NCI-H526 (cell line): Measurements from ENCODE around the gene NPHP4.
A peak's percentile ranks its signal among the peaks of the same experiment; 100 is the strongest.
"Not testable (repeated sequence)": the region's sequence is repeated elsewhere in the genome, so short reads cannot be mapped to it uniquely, and the experiment has no call there.

Experiments used
- DNase-seq, 2 experiments: peaks; one replicate each; lab custom pipeline; 2025; lab: John Stamatoyannopoulos, UW

The NPHP4 gene

DNA sequence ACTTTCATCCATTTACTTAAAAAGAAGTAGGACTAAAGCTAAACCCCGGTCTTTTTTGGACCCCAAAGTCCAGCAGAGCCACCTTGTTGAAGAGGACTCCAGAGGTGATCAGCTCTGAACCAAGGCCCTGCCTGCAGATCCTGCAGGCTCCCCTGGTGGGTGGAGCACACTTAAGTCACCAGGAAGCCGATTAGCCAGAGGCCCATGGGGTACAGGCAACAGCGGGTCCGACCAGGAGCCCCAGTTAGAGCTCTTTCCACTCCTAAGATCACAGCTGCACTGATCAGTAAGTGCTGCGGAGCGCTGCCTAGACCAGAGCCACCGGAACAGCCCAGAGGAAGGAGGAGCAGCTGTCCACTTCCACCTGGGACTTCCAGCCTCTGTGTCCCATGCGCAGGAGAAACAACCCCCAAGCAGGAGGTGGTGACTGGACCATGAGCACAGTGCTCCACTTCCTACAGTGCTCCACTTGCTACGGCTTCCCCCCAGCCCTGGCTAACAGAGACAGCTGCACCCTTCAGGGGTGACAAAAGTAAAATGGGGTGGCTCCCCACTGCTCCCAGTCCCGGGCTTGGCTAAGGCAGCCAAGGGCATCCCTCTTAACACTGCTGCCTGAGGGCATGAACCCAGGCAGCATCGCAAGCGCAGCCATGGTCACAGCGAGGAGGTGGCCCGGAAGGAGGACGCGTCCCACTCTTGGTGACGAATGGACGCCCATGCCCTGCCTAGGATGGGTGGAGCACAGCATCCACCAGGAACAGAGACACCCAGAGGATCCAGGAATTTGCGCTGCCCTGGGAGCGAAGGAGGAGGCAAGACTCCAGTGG, 58.0 kb downstream of the NPHP4 start:
- no peak for DNase-seq

DNA sequence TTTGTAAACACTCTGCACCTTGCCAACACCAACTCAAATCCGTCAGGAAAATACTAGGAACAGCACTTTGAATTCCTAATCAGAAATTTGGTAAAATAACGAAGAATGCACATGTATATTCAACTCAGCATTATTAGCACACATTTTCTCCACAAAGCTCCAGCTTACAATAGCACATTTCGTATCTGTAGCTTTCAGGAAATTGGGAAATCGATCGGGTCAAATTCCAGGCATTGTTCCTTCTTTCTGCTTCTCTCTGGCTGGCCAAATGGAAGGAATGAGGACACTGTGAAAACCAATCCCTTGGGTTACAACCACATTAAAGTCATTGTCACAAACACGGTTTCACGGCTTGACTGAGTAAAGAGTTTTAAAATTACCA, 58.6 kb downstream of the NPHP4 start:
- DNase-seq: no peak

DNA sequence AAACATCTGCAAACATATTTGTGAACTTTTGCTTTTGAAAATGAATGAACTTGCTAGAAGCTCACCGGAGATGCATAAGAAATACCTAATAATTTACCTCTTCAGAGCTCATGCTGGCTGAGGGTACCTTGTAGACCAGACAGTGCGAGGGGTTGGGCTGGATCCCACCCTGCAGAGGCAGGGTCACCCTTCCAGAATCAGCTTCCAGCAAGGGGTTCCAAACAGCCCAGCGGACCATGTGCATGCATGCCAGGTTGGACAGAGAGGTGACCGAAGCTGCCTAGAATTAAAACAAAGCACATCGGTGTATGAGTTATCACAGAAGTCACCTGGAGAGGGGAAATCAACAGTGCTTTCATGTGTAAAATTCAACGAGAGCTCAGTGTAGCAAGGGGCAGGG, 59.2 kb downstream of the NPHP4 start:
- DNase-seq: no peak

DNA sequence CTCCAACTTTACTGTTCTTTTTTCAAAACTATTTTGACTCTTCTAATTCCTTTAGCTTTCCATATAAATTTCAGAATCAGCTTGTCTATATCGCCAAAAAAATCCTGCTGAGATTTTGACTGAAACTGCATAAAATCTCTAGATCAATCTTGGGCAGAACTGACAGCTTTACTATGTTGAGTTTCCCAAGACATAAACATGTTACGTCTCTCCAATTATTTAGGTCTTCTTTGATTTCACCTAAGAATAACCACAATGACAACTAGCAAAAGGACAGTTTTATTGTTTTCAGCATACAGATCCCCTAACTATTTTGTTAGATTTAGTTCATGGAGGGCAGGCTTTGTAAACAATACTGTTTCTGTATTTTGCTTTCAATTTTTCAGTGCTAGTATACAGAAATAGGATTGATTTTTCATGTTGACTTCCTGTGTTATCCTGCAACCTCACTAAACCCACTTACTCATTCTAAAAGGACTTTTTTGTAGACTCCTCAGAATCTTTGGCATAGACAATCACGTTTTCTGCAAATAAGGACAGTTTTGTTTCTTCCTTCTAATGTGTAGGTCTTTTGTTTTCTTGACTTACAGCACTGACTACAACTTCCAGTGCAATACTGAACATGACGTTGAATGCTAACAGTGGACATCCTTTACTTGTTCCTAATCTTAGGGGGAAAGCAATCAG, 63.4 kb downstream of the NPHP4 start:
- no peak for DNase-seq

DNA sequence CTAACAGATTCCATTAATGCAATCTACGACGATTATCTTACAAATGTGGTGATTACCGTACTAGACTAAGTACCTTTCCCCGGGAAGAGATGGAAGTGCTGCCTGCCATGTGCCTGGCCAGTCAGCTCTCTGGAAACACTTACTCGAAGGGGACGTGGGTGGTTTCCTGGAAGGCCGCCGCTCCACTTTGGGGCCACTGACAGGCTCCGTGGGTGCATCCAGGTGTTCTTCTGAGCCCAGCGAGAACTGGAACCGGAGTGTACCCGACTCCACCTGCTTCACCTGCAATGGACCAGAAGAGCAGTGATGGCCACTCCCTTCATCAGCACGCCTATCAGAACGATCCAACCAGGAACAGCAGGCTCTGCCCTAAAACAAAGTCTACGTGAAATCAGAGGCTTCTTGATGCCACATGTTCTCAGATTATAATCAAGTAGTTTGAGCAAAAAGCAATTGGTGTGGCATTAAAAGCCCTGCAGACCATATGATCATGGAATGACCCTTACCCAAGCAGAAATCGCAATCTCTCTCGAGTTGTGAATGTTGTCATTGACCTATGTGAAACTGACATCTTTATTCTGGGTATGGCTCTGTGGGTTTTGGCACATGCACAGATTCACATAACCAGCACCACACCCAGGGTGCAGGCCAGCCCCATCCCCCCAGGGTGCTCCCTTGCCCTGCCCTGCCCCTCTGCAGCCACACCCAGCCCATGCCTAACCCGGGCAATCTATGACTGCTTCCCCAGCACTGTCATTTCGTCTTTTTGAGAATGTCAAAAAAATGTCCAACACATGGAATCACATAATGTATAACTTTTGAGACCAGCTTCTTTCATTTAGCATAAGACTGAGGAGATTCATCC, 64.5 kb downstream of the NPHP4 start:
- no peak for DNase-seq

DNA sequence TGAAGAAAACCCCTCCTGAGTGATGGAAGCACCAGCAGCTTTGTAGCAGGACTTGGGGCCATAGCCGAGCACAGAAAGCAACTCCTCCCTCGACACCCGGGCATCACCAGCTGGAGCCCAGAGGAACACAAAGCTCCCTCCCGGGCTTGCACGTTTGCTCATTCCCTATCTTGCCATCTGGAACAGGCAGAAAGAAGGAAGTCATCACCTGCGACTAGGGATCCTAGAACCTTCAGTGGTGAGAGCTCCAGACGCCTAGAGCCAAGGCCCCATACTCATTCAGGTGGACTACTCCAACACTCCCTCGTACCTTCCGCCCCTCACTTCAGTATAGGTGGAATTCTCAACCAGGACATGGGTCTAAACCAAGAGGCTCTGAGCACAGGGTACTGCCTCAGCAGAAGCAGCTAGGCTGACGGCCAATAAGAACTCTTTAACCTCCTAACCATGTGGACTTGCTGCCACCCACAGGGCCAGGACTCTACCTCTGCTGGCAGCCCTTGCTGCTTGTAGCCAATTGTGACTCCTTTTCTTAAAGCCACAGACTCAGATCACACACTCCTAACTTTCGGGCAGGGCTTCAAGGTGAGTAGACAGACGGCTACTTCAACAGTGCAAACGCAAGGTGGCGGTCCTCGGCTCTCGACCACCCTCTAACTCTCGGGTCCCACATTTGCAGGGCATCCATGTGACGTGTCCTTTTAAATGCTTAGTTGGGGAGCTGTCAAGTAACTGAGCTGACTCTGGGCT, 65.4 kb downstream of the NPHP4 start:
- no peak for DNase-seq

DNA sequence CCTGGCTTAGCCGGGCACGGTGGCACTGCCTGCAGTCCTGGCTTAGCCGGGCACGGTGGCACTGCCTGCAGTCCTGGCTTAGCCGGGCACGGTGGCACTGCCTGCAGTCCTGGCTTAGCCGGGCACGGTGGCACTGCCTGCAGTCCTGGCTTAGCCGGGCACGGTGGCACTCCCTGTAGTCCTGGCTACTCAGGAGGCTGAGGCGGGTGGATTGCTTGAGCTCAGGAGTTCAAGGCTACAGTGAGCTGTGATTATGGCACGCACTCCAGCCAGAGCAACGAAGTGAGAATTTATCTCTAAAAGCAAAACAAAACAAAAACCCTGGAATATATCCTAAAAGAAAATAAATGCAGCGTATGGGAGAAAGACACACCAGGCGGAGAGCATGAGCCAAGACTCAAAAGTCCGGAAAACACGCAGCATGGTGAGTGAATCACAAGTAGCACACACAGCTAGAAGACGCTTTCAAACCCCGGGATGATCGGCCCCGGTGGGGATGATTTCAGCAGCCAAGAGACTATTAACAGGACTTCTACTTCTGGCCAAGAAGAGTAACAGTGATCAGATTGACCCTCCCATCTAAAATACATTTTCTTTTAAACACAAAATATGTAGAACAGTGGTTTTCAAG, 69.4 kb downstream of the NPHP4 start:
- DNase-seq: not testable (repeated sequence)

DNA sequence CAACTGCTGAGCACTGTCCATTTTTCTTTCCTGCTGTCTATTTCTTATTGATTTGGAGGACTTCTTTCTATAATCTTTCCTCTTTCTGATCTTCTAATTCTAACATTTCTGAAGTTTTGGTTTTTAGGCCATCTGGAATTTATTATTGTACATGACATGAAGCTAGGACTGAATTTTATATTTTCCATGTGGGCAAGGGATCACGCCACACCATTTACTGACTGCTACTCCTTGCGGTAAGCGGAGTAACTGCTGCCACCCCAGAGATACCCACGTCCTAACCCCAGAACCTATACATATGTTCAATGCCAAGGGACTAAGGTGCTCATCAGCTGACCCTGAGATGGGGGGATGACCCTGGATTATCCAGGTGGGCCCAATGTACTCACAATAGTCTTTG, 70.6 kb downstream of the NPHP4 start:
- DNase-seq: no peak

DNA sequence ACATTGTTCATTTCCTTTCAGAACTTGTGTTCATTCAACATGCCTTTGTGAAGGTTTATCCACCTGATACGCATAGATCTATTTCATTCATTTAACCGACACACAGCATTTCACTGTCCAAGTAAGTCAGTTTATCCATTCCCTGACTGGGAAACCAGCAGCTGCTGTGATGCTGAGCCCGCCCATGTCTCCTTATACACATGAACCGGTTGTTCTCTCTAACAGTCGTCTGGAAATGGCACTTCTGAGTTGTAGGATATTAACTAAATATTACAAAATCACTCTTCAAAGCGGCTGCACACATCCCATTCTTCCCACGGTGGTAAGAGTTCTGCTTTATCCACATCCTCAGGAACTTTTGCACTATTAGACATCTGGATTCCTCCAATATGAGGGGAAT, 71.1 kb downstream of the NPHP4 start:
- DNase-seq: no peak

DNA sequence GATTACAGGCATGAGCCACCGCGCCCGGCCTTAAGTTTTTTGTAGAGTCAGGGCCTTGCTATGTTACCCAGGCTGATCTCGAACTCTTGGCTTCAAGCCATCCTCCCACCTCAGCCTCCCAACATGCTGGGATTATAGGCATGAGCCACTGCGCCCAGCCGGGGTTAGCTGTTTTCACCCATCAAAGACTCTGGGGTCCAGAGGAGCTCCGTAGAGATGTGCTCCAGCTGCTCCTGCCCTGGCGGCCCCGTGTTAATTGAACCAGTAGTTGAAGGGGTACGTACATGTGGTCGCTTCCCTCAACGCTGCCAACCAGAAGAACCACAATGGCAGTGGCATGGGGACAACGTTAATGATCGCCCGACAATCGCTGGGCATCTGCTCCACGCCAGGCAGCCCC, 72.0 kb downstream of the NPHP4 start:
- no peak for DNase-seq

DNA sequence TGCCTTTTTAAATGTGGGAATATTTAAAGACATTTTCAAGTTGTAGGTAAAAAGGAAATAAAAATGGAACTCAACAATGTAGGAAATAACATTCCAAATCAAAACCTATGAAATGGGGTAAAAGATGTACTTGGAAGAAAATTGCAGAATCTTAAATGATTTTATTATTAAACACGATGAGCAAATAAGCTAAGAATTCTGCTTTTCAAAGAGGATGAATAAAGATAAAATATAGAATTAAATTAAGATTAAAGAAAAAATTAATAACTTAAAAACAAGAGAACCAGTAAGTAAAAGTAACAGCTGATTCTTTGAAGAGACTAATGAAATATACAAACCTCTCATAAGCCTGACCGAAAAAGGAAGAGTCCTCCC, 74.0 kb downstream of the NPHP4 start:
- no peak for DNase-seq

DNA sequence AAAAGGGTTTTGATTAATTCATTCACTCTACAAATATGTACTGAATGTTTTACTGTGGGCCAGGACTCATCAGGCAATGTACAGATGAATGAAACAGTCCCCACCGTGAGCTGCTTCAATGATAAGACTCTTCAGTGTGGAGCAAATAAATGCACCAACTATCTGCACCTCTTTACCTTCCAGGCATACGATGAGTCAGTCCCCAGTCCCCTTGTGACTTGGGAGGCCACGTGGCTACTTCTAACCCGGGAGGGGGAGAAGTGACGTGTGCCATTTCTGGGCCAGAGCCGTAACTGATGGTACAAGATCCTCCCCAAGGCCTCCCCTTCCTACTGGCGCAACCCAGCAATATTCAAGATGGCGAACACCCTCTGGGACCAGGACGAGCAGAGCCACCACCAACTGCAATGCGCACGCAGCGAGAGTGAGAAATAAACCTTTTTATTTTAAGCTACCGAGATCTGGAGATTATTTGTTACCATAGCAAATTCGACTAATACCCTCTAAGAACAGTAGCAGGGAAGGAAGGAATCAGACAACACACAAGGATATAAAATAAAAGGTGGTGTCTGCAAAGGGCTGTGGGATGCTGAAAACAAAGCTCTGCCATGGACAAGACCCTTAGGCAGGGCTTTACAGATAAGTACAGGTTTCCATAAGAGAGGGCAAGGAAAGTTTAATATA, 74.5 kb downstream of the NPHP4 start:
- no peak for DNase-seq

DNA sequence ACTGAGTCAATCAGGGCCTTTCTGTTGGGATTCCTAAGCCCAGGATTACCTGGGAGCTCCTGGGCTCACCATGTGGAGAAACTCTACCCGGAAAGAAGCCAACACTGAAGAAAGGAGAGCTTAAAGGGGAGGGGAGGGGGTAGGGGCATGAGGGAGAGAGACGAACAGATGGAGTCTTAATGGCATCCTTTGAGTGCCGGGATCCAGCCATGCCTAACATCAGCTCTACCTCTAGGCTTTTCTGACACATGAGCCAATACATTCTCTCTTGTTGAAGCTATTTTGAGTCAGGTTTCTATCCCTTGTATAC, 75.0 kb downstream of the NPHP4 start:
- no peak for DNase-seq

DNA sequence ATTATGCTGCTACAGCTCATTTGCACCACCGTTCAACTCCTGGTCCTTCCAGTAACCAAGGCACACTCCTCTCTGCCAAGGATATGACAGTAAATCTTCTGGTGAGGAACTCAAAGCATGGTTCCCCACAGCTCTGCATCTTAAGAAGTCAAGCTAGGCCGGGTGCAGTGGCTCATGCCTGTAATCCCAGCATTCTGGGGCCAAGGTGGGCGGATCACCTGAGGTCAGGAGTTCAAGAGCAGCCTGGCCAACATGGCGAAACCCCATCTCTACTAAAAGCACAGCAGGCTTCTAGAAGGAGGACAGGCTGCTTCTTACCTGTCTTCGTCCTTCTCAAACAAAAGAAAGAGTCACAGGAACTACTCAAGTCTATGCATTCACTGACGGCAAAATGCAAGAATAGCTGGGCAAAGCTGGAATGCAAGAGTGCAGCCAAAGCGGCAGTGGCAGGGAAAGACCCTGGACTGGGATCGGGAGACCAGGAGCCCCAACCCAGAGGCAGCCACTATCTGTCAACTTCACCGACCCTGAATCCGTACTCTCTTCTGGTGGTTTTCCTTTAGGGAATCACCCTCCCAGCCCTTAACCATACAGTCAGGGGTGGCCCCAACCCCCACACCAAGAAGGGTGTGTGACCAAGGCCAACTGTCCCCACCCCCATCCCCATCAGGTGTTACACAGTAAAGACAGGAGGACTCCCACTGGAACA, 75.5 kb downstream of the NPHP4 start:
- DNase-seq: no peak

DNA sequence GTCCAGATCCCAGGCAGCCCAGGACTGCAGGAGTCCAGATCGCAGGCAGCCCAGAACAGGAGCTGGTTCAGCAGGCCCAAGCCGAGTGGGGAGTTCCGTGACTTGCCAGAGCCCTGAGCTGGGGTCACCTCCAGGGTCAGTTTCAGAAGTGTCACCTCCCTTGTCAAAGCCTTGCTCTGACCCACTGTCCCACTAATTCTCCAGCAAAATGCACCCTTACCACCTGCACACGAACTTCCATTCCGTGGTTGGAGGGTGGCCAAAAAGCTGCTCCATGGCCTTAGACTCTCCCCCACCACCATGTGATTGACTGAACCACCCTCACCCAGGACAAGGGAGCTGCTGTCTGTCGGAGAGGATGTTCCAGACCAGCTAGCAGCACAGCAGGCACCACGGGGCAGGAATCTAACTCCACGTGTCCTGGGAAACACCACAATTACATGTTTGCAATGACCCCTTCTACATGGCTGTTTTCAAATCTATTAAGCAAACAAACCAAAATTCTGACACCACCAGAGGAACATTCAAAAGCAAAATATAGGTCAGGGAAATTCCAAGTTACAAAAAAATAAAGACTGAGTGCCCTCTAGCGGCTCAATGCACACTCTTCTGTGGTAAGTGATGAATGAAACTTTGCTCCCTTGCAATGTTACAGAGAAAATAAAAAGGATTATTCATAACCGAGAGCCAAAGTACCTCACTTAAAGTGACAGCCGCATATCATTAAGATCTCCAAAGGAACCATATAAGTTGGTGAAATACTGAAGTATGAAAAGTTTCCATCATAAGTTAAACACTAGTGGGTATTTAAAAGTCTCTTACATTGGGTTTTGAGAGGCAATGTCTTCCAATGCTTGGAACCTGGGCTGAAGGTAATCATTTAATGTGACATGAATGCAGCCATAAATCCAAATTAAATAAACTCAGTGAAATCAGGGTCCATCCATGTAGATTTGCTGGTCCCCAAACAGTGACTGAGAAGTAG, 76.3 kb downstream of the NPHP4 start:
- DNase-seq: peak in 1 of 2 experiments; percentile 26

DNA sequence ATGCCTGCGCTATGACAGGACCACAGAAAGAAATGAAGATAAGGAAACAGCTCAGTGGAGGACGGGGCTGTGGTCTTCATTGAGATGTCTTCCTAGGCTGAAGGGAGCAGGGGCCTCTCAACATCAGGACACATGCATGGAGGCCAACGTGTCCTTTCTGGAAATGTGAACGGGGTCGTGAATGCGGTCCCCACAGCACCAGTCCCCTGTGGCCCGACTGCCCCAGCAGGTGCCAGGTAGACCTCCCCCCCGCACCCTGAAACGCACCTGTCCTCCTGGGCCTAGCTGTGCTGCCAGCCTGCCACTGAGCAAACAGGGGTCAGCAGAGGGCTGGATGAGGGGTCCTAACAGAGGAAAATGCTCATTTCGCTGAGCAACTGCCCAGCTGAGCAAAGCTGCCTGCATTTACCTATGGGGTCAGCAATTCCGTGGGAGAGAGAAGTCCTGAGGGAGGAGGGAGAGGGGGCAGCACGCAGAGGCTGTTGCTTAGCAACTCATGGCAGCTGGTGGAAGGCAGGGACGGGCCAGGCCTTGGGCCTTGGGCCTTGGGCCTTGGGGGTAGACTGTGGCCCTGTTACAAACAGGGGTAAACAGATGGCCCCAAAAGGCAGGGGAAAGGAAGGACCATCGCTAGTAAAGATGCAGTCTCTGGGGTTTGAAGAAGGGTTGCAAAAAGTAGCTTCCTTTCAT, 77.4 kb downstream of the NPHP4 start:
- DNase-seq: no peak

DNA sequence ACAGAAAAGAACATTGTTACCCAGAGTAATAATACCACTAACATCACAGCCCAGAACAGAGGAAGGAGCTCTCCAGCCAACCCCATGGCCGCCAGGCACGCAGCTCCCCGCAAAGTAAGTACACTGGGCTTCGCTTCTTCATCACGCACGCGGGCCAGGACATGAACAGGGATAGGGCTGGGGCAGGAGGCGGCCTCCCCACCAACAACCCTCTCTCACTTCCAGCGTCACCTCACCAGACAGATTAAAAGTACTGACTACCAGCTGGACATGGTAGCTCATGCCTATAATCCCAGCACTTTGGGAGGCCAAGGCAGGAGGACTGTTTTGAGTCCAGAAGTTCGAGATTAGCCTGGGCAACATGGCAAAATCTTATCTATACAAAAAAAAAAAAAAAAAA, 78.3 kb downstream of the NPHP4 start:
- no peak for DNase-seq

DNA sequence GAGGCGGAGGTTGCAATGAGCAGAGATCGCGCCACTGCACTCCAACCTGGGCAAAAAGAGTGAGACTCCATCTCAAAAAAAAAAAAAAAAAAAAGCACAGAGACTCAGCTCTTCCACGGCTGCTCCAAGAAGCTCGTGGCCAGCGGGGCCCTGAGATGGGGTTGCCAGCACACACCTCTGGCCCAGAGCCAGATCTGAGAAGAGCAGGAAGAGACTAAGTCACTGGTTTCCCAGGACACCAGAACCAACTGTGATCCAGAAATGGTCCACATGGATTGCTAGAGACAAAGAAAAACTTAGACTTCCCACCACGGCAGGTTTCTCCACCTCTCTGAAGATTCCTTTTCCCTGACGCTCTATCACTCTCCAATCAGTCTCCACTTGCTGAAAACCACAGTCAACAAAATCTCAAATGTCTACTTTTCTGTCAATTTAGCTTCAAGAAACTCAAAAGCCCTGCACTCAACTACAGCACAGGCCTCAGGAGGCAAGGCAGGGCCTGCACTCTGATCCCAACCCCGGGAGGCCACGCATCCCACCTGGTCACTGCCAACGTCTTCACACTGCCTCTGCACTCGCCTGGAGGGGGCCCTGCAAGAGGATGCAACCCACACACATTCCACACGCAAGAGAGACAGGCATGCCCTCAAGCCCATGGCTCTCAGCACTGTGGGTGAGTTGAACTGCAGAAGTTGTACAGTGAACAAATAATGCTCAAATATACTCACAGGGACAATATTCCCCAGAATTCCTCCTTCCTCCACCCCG, 79.0 kb downstream of the NPHP4 start:
- no peak for DNase-seq
